ENCODE results near the gene TESPA1.

DNA sequence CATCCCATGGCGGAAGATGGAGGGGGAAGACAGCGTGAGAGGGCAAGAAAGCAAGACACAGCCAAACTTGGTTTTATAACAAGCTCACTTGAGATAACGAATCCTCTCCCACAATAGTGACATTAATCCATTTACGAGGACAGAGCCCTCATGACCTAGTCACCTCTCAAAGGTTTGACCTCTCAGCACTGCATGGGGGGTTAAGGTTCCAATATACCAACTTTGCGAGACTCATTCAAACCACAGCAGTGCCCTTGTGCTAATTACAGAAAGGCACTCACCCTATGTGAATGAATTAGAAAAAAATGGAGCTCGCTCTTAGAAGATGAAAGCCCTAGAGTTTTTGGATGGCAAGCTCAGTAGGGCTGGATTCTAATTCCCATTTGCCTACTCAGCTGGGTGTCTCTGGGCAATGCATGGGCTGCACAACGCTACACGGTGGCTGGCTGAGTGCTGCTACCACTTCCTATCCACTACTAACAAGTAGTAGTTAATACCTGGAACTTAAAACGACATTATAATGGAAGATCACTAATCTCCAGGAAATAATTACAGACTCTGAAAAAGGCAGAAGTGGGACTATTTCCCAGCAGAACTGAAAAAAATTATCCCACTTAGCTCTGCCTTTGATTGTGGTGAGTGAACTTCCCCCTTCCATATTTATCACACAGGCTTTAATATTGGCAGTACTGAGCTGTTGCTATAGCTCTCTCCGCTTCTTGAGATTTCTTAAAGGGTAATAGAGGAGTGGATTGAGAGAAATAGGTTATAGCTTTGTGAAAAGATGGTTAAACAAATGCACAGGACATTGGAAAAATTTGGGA, 27.5 kb downstream of the TESPA1 start:
- TF ChIP-seq, protein P1, sequence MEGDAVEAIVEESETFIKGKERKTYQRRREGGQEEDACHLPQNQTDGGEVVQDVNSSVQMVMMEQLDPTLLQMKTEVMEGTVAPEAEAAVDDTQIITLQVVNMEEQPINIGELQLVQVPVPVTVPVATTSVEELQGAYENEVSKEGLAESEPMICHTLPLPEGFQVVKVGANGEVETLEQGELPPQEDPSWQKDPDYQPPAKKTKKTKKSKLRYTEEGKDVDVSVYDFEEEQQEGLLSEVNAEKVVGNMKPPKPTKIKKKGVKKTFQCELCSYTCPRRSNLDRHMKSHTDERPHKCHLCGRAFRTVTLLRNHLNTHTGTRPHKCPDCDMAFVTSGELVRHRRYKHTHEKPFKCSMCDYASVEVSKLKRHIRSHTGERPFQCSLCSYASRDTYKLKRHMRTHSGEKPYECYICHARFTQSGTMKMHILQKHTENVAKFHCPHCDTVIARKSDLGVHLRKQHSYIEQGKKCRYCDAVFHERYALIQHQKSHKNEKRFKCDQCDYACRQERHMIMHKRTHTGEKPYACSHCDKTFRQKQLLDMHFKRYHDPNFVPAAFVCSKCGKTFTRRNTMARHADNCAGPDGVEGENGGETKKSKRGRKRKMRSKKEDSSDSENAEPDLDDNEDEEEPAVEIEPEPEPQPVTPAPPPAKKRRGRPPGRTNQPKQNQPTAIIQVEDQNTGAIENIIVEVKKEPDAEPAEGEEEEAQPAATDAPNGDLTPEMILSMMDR (IDR thresholded peaks at IDR 0.05), result no peak
- no peak for TF ChIP-seq EZH2 (IDR thresholded peaks at IDR 0.05)
